OCI-LY3 (cell line): ENCODE measurements around the gene MPHOSPH6.

Experiments
- H2AFZ ChIP-seq: fragments of 200-600, 300-600 bp; shearing (Covaris generic); 2 replicates; pipeline ENCODE4 v1.6.0; 2014; ENCODE audit warnings: antibody characterized with exemption, low read depth, low read length
- H3K27ac ChIP-seq: fragments of 200-600, 300-600 bp; sonication (generic); 2 replicates; pipeline ENCODE4 v1.5.1; 2014; ENCODE audit warnings: mild to moderate bottlenecking, low read length, moderate library complexity, mixed read lengths
- H3K27me3 ChIP-seq: fragments of 200-600, 300-600 bp; sonication (generic); 2 replicates; pipeline ENCODE4 v1.6.1; 2014; ENCODE audit warnings: low read depth, low read length, mixed read lengths
- H3K36me3 ChIP-seq: fragments of 200-600, 300-600 bp; sonication (generic); replicated peaks from 2 replicates; pipeline ENCODE3; 2014; ENCODE audit warnings: low read depth, low read length, mixed read lengths
- H3K4me1 ChIP-seq: fragments of 300-600, 200-600 bp; sonication (generic); 2 replicates; pipeline ENCODE4 v1.6.1; 2014; ENCODE audit warnings: low read length, mixed read lengths
- H3K4me2 ChIP-seq: fragments of 200-600, 300-600 bp; sonication (generic); 2 replicates; pipeline ENCODE4 v1.6.1; 2014; ENCODE audit warnings: low read length, mixed read lengths
- H3K4me3 ChIP-seq: fragments of 300-600, 200-600 bp; sonication (generic); 2 replicates; pipeline ENCODE4 v1.5.1; 2014; ENCODE audit warnings: antibody characterized with exemption, mild to moderate bottlenecking, low read length, moderate library complexity
- H3K79me2 ChIP-seq: fragments of 300-600, 200-600 bp; shearing (Covaris generic); 2 replicates; pipeline ENCODE4 v1.6.1; 2014; ENCODE audit warnings: mild to moderate bottlenecking, low read length, mixed read lengths
- H3K9ac ChIP-seq: fragments of 300-600, 200-600 bp; shearing (Covaris generic); 2 replicates; pipeline ENCODE4 v1.6.0; 2014; ENCODE audit warnings: mild to moderate bottlenecking, low read length, moderate library complexity
- H3K9me3 ChIP-seq: fragments of 200-600, 300-600 bp; shearing (Covaris generic); 2 replicates; pipeline ENCODE4 v1.6.1; 2014; ENCODE audit warnings: low read length, mixed read lengths; ENCODE audit not compliant: insufficient read depth
- H4K20me1 ChIP-seq: fragments of 200-600, 300-600 bp; sonication (generic); 2 replicates; pipeline ENCODE4 v1.6.1; 2016; ENCODE audit warnings: low read length, mixed read lengths; ENCODE audit not compliant: insufficient read depth
- EZH2phosphoT487 ChIP-seq: fragments of 200-600 bp; shearing (Covaris generic); IDR thresholded peaks from 2 replicates; pipeline ENCODE4 v1.6.1; 2018; ENCODE audit warnings: antibody characterized with exemption, mixed run types, low read depth
- TF ChIP-seq, protein P1 (sequence below): fragments of 200-600, 300-600 bp; sonication (generic); IDR thresholded peaks from 2 replicates; pipeline ENCODE4 v1.5.1; 2014; ENCODE audit warnings: antibody characterized with exemption, low read length, low read depth

The MPHOSPH6 gene

DNA sequence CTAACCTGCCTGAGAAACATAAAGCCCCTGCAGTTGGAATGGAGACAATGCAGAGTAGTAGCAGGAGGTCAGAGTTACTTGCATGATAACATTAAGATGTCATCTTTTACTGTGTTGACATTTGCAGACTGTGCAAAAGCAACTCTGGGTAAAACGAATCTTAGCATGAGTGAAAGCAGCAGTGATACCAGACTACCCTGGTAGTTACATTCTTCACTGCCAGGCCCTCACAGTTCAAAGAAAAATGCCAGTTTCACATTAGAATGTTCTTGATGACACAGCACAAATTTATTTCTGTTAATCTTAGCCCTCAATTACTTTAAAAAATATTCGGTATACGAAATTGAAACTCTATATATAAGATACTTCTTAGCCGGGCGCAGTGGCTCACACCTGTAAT lies 12.2 kb downstream of the MPHOSPH6 start:
- Histone ChIP-seq H4K20me1 (peaks cover 18% of the 10 kb centered on the region), H3K79me2 (peaks cover 44% of the 10 kb centered on the region), H3K9ac (no peak overlapping the region), H3K4me2 (no peak overlapping the region), H2AFZ (no peak overlapping the region), H3K27ac (no peak overlapping the region), H3K4me3 (no peak overlapping the region), H3K4me1 (no peaks in the 10 kb centered on the region), H3K36me3 (peaks cover 41% of the 10 kb centered on the region), H3K27me3 (no peaks in the 10 kb centered on the region), H3K9me3 (no peaks in the 10 kb centered on the region)
- TF ChIP-seq, protein P1, sequence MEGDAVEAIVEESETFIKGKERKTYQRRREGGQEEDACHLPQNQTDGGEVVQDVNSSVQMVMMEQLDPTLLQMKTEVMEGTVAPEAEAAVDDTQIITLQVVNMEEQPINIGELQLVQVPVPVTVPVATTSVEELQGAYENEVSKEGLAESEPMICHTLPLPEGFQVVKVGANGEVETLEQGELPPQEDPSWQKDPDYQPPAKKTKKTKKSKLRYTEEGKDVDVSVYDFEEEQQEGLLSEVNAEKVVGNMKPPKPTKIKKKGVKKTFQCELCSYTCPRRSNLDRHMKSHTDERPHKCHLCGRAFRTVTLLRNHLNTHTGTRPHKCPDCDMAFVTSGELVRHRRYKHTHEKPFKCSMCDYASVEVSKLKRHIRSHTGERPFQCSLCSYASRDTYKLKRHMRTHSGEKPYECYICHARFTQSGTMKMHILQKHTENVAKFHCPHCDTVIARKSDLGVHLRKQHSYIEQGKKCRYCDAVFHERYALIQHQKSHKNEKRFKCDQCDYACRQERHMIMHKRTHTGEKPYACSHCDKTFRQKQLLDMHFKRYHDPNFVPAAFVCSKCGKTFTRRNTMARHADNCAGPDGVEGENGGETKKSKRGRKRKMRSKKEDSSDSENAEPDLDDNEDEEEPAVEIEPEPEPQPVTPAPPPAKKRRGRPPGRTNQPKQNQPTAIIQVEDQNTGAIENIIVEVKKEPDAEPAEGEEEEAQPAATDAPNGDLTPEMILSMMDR, result no peak
- no peak for TF ChIP-seq EZH2phosphoT487

DNA sequence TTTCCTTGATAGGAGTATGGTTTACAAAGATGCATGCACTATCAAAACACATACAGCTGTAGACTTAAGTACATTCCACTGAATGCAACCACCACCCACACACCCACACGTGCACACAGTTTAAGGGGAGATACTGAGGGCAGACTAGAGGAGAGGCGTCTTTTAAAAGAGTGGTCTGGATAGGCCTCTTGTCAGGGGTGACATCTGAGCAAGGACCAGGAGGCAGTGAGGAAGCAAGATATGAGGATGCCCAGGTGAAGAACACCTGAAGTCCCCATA lies 12.6 kb downstream of the MPHOSPH6 start:
- Histone ChIP-seq H3K9ac (no peak overlapping the region), H2AFZ (no peak overlapping the region), H3K27ac (no peak overlapping the region), H3K9me3 (no peaks in the 10 kb centered on the region), H3K36me3 (peaks cover 37% of the 10 kb centered on the region), H3K79me2 (peaks cover 44% of the 10 kb centered on the region), H4K20me1 (peaks cover 18% of the 10 kb centered on the region), H3K4me2 (no peak overlapping the region), H3K27me3 (no peaks in the 10 kb centered on the region), H3K4me1 (no peaks in the 10 kb centered on the region), H3K4me3 (no peak overlapping the region)
- TF ChIP-seq, protein P1, result no peak
- TF ChIP-seq EZH2phosphoT487, result no peak

GRCh38 chr16:82156761-82157533 lies 13.1 kb downstream of the MPHOSPH6 start:
- H3K4me2 ChIP-seq, result no peak overlapping the region
- no peak overlapping the region for H2AFZ ChIP-seq
- no peaks in the 10 kb centered on the region for H3K4me1 ChIP-seq
- H3K9ac ChIP-seq, result no peak overlapping the region
- TF ChIP-seq EZH2phosphoT487, result no peak
- TF ChIP-seq, protein P1, result no peak
- no peaks in the 10 kb centered on the region for H3K27me3 ChIP-seq
- H3K79me2 ChIP-seq, result peaks cover 44% of the 10 kb centered on the region
- H4K20me1 ChIP-seq, result peaks cover 18% of the 10 kb centered on the region
- H3K36me3 ChIP-seq, result peaks cover 32% of the 10 kb centered on the region
- no peak overlapping the region for H3K4me3 ChIP-seq
- H3K27ac ChIP-seq, result no peak overlapping the region
- H3K9me3 ChIP-seq, result no peaks in the 10 kb centered on the region

DNA sequence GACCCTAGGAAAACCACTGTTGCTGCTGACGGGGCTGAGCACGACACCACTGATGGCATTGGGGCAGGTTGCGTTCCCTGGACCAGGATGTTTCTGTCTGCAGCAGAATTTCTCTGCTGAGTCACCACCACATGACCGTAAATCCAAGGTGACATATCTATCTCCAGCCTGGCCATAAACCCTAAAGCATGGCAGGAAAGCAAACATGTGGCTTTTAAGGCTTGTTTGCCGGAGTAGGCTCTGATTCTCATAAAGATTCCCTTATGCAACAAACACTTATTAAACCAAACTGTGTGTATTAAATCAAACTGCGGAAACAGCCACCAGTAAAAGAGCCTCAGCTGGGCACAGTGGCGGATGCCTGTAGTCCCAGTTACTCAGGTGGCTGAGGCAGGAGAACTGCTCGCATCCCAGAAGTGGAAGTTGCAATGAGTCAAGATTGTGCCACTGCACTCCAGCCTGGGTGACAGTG lies 17.3 kb downstream of the MPHOSPH6 start:
- Histone ChIP-seq H2AFZ (no peak overlapping the region), H3K4me1 (no peaks in the 10 kb centered on the region), H3K27me3 (no peaks in the 10 kb centered on the region), H3K4me2 (no peak overlapping the region), H4K20me1 (peaks cover 12% of the 10 kb centered on the region), H3K9me3 (no peaks in the 10 kb centered on the region), H3K9ac (no peak overlapping the region), H3K27ac (no peak overlapping the region), H3K79me2 (peaks cover 38% of the 10 kb centered on the region), H3K4me3 (no peak overlapping the region), H3K36me3 (peaks cover 26% of the 10 kb centered on the region)
- no peak for TF ChIP-seq EZH2phosphoT487
